LNCaP clone FGC (cell line): Measurements from ENCODE around the gene HIVEP3.

Source experiments
- DNase-seq: peaks from one replicate; pipeline ENCODE4 v3.0.0-alpha.2; 2011; ENCODE audit warnings: low read depth
- H3K4me3 ChIP-seq: 2 replicates; pipeline ENCODE4 v1.5.1; 2011; ENCODE audit warnings: mild to moderate bottlenecking, low read depth, low read length, control low read depth
- CTCF ChIP-seq: IDR thresholded peaks from 2 replicates; pipeline ENCODE4 v1.5.1; 2012; ENCODE audit warnings: mild to moderate bottlenecking; ENCODE audit not compliant: control insufficient read depth, insufficient read depth; ENCODE audit errors: extremely low read depth

The HIVEP3 gene

GRCh38 chr1:41523949-41524675 lies 394.6 kb downstream of the HIVEP3 start:
- TF ChIP-seq CTCF, result no peak
- no peak for DNase-seq
- H3K4me3 ChIP-seq, result no peak overlapping the region

GRCh38 chr1:41523071-41523470 lies 395.7 kb downstream of the HIVEP3 start:
- DNase-seq, result no peak
- no peak for TF ChIP-seq CTCF
- no peak overlapping the region for H3K4me3 ChIP-seq

GRCh38 chr1:41521766-41522165 lies 397.0 kb downstream of the HIVEP3 start:
- H3K4me3 ChIP-seq, result no peak overlapping the region
- DNase-seq, result no peak
- TF ChIP-seq CTCF, result no peak

GRCh38 chr1:41520951-41521752 lies 397.6 kb downstream of the HIVEP3 start:
- no peak for TF ChIP-seq CTCF
- DNase-seq, result no peak
- H3K4me3 ChIP-seq, result no peak overlapping the region

- no peak for DNase-seq
- no peak for TF ChIP-seq CTCF
Measured at GRCh38 chr1:41519667-41520066, 399.1 kb downstream of the HIVEP3 start.

GRCh38 chr1:41518471-41518870 lies 400.3 kb downstream of the HIVEP3 start:
- DNase-seq, result no peak
- no peak for TF ChIP-seq CTCF
- H3K4me3 ChIP-seq, result no peak overlapping the region

More at GRCh38 chr1:41519667-41520066, 399.1 kb downstream of the HIVEP3 start:
- no peak overlapping the region for H3K4me3 ChIP-seq
